Loucy (cell line): Measurements from ENCODE around the gene PROM2.

Source experiments
- H2AFZ ChIP-seq: fragments of 200-600 bp; sonication (generic); 2 replicates; pipeline ENCODE4 v1.6.0; 2016; ENCODE audit warnings: antibody characterized with exemption, mild to moderate bottlenecking, low read length, moderate library complexity
- H3F3A ChIP-seq: fragments of 200-600 bp; 2 replicates; pipeline ENCODE4 v1.6.0; 2016; ENCODE audit warnings: antibody characterized with exemption, low read depth, mild to moderate bottlenecking
- H3K27me3 ChIP-seq: fragments of 200-600 bp; sonication (generic); 2 replicates; pipeline ENCODE4 v1.6.1; 2014; ENCODE audit warnings: low read length, mild to moderate bottlenecking; ENCODE audit not compliant: insufficient read depth, poor library complexity, severe bottlenecking
- H3K36me3 ChIP-seq: fragments of 200-600 bp; sonication (generic); 2 replicates; pipeline ENCODE4 v1.6.1; 2016; ENCODE audit warnings: low read length; ENCODE audit not compliant: insufficient read depth
- H3K4me1 ChIP-seq: fragments of 200-600 bp; sonication (generic); 2 replicates; pipeline ENCODE4 v1.5.1; 2014; ENCODE audit warnings: low read length, mild to moderate bottlenecking; ENCODE audit not compliant: insufficient read depth, poor library complexity, severe bottlenecking
- H3K4me2 ChIP-seq: fragments of 200-600 bp; sonication (generic); 2 replicates; pipeline ENCODE4 v1.6.0; 2014; ENCODE audit warnings: antibody characterized with exemption, low read length, low read depth, mild to moderate bottlenecking; ENCODE audit not compliant: poor library complexity, severe bottlenecking
- H3K4me3 ChIP-seq: fragments of 200-600 bp; sonication (generic); 2 replicates; pipeline ENCODE4 v1.5.1; 2014; ENCODE audit warnings: low read length, mild to moderate bottlenecking, mixed read lengths; ENCODE audit not compliant: poor library complexity, severe bottlenecking
- H3K79me2 ChIP-seq: fragments of 200-600 bp; sonication (generic); 2 replicates; pipeline ENCODE4 v1.6.1; 2014; ENCODE audit warnings: low read length; ENCODE audit not compliant: insufficient read depth
- H3K9ac ChIP-seq: fragments of 200-600 bp; sonication (generic); 2 replicates; pipeline ENCODE4 v1.6.0; 2014; ENCODE audit warnings: mild to moderate bottlenecking, low read depth, low read length, moderate library complexity; ENCODE audit not compliant: poor library complexity, severe bottlenecking
- H3K9me2 ChIP-seq: fragments of 200-600 bp; sonication (generic); replicated peaks from 2 replicates; pipeline ENCODE4 v1.6.1; 2016; ENCODE audit warnings: low read depth, low read length, mixed read lengths
- H3K9me3 ChIP-seq: fragments of 200-600 bp; sonication (generic); 2 replicates; pipeline ENCODE4 v1.6.1; 2014; ENCODE audit warnings: mild to moderate bottlenecking, antibody characterized with exemption, low read length, low read depth; ENCODE audit not compliant: insufficient read depth
- H4K20me1 ChIP-seq: fragments of 200-600 bp; sonication (generic); 2 replicates; pipeline ENCODE4 v1.6.0; 2014; ENCODE audit warnings: antibody characterized with exemption, low read length, mild to moderate bottlenecking; ENCODE audit not compliant: insufficient read depth, poor library complexity, severe bottlenecking
- EZH2phosphoT487 ChIP-seq: fragments of 200-600 bp; IDR thresholded peaks from 2 replicates; pipeline ENCODE4 v1.6.1; 2018; ENCODE audit warnings: antibody characterized with exemption, mild to moderate bottlenecking, moderate library complexity, borderline replicate concordance
- TF ChIP-seq, protein P1 (sequence below): fragments of 200-600 bp; sonication (generic); conservative IDR thresholded peaks from 2 replicates; pipeline ENCODE4 v1.5.1; 2014; ENCODE audit warnings: mild to moderate bottlenecking, antibody characterized with exemption, low read length

PROM2 gene

DNA sequence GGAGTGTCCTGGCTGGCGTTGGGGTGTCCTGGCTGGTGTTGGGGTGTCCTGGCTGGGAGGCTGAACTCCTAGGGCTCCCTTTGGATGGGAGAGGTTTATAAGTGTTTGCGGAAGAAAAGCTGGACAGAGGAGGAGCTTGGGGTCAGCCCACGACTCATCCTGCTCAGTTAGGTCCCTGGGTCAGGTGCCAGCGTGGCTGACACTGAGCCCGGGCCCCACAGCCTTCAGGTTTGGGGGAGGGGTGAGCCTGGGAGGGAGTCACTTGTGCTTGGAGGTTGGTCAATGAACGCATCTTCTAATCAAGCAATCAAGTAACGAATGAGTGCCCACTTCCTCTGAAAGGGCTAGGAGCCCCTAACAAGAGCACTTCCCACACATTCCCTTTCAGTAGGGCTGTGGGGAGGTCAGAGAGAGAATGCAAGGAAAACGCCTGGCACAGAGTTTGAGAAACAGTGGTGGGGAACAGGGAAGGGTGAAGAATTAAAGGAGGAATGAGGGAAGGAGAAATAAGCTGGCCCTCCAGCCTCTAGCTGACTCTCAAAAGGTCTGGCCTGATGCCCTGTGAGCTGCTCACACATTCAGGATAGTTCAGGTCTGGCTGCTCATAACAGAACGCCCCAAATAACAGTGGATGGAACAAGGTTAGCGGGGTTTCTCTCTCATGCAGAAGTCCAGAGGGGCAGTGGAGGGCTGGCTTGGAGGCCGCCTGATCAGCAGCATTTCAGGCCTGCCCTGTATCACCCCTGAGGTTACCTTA lies 23.6 kb downstream of the PROM2 start:
- Histone ChIP-seq H3K27me3 (no peaks in the 10 kb centered on the region), H2AFZ (peak overlapping the region; percentile 95; the same call in 1 of the 2 replicates), H3K36me3 (no peaks in the 10 kb centered on the region), H3K9me3 (no peaks in the 10 kb centered on the region; the same call in 1 of the 2 replicates), H3K9ac (peak overlapping the region; percentile 77), H3K9me2 (no peaks in the 10 kb centered on the region), H3K4me3 (peak overlapping the region; percentile 70), H3K4me2 (peak overlapping the region; percentile 92), H3K79me2 (no peaks in the 10 kb centered on the region), H4K20me1 (no peaks in the 10 kb centered on the region), H3F3A (no peaks in the 10 kb centered on the region), H3K4me1 (peaks cover 9% of the 10 kb centered on the region)
- no peak for TF ChIP-seq EZH2phosphoT487
- TF ChIP-seq, protein P1, sequence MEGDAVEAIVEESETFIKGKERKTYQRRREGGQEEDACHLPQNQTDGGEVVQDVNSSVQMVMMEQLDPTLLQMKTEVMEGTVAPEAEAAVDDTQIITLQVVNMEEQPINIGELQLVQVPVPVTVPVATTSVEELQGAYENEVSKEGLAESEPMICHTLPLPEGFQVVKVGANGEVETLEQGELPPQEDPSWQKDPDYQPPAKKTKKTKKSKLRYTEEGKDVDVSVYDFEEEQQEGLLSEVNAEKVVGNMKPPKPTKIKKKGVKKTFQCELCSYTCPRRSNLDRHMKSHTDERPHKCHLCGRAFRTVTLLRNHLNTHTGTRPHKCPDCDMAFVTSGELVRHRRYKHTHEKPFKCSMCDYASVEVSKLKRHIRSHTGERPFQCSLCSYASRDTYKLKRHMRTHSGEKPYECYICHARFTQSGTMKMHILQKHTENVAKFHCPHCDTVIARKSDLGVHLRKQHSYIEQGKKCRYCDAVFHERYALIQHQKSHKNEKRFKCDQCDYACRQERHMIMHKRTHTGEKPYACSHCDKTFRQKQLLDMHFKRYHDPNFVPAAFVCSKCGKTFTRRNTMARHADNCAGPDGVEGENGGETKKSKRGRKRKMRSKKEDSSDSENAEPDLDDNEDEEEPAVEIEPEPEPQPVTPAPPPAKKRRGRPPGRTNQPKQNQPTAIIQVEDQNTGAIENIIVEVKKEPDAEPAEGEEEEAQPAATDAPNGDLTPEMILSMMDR = no peak

GRCh38 chr2:95298486-95299111 lies 24.4 kb downstream of the PROM2 start:
- Histone ChIP-seq H3K79me2 (no peaks in the 10 kb centered on the region), H4K20me1 (no peaks in the 10 kb centered on the region), H3K36me3 (no peaks in the 10 kb centered on the region), H3K9ac (peak overlapping the region; percentile 77), H3K4me3 (peak overlapping the region; percentile 70), H3K4me1 (peaks cover 9% of the 10 kb centered on the region), H3K9me3 (no peaks in the 10 kb centered on the region; the same call in 1 of the 2 replicates), H3K4me2 (peak overlapping the region; percentile 92), H3K9me2 (no peaks in the 10 kb centered on the region), H3K27me3 (no peaks in the 10 kb centered on the region), H2AFZ (no peak overlapping the region), H3F3A (no peaks in the 10 kb centered on the region)
- TF ChIP-seq EZH2phosphoT487 = no peak
- TF ChIP-seq, protein P1 = no peak

DNA sequence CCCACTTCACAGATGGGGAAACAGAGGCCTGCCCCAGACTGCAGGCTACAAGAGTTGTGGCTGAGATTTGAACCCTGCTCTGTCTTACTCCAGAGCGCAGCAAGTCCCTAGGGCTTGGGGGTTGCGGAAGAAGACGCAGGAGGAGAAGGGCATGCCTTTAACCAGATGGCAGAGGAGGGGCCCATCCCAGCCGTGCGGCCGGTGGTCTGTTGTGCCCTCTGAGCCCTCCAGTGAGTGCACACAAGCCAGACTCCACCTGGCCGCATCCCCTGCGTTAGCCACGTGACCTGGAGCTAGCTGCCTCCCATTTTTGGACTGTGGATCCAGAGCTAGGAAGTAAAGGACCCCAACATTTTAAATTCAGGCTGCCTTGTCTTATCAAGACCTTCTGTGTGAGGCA lies 25.7 kb downstream of the PROM2 start:
- Histone ChIP-seq H3K27me3 (no peaks in the 10 kb centered on the region), H3K9ac (no peak overlapping the region)

More for the DNA sequence above, 25.7 kb downstream of the PROM2 start:
- no peaks in the 10 kb centered on the region for H3K9me2 ChIP-seq
- H3K4me2 ChIP-seq = peak overlapping the region; percentile 24
- H2AFZ ChIP-seq = no peak overlapping the region
- H3K4me3 ChIP-seq = no peak overlapping the region
- H3K79me2 ChIP-seq = no peaks in the 10 kb centered on the region
- no peaks in the 10 kb centered on the region; the same call in 1 of the 2 replicates for H3K9me3 ChIP-seq
- H4K20me1 ChIP-seq = no peaks in the 10 kb centered on the region
- TF ChIP-seq, protein P1 = no peak
- TF ChIP-seq EZH2phosphoT487 = no peak
- H3F3A ChIP-seq = no peaks in the 10 kb centered on the region
- H3K36me3 ChIP-seq = no peaks in the 10 kb centered on the region
- peaks cover 9% of the 10 kb centered on the region for H3K4me1 ChIP-seq
